Heart left ventricle (tissue), 13 donors: ENCODE results near the gene AP4E1.

Experiments used
- CTCF ChIP-seq, 12 donors: fragments of 200-600 bp; sonication (generic) in 4 of 12; IDR thresholded peaks; one replicate each; pipeline versions ENCODE4 v1.5.0 to v1.8.0; 2018 to 2022; ENCODE audit warnings: antibody characterized with exemption in 12 of 12, mild to moderate bottlenecking in 5 of 12
- POLR2A ChIP-seq, 2 donors: fragments of 450-650 bp; IDR thresholded peaks; one replicate each; pipeline ENCODE4 v1.6.1; 2017; ENCODE audit warnings: antibody characterized with exemption in 2 of 2, mild to moderate bottlenecking in 2 of 2, moderate library complexity in 2 of 2
- donor health status: ischemic (EF 13 %, LVEDD 7.1; RV severe dilation, severe dysfunction).
- donor health status: DM: no; HTN: yes; CAD: no.
- donor health status: DM: no; HTN: no; CAD: no.
- donor health status: ischemic (EF 25% LVEDD 6.9; RV normal size, moderate dysfunction).
- donor health status: ischemic (EF 25% LVEDD 5.7; RV mildly dilated, moderate dysfunction).
- donor health status: ischemic (EF 35%, LVEDD 5.7; RV mildly dilated, moderate dysfunction).
- donor health status: nonischemic (EF 11% LVEDD 7.7; RV severe dilation, severe dysfunction).
- donor health status: DM: yes; HTN: yes; CAD: no.
- donor health status: PGD.
- donor health status: ischemic (EF 29% LVEDD 5.4; RV normal size, mild dysfunction).
- donor health status: nonischemic (EF 23%, LVEDD 6.1; RV moderate dilation, normal function).

GRCh38 chr15:50883903-50884302, 24.6 kb upstream of the AP4E1 start:
- TF ChIP-seq POLR2A (IDR thresholded peaks at IDR 0.05), result no peak
- no peak for TF ChIP-seq CTCF (IDR thresholded peaks at IDR 0.05)
